Measurements from ENCODE around the gene DYNC1LI1. TPM values are rescaled to one million over a fixed set of nuclear protein-coding genes. Genes with fewer than 3 reads are reported as not detected.

The DYNC1LI1 gene
- total and polyA plus RNA-seq, 2 donors (not counting 1 experiment from before 2014, with no cell fraction given), result 15.0 to 38.8 TPM

GRCh38 chr3:32562640-32563039, 8.0 kb downstream of the DYNC1LI1 start:
- no peak overlapping the region for H3K4me3 Mint-ChIP-seq
- ChIA-PET POLR2A (no interaction called here), CTCF (no interaction called here)
- intact Hi-C loops (cut with micrococcal nuclease), result no loop called here
- no peak for ATAC-seq (ENCODE audit: low read depth)
- H3K27me3 Mint-ChIP-seq, result no peaks in the 10 kb centered on the region
- Histone ChIP-seq H2AFZ (ENCODE audit: insufficient read depth, low read depth, low read length, poor library complexity, severe bottlenecking) (no peak overlapping the region), H3K27me3 (replicated peaks in 1 of 4; ENCODE audit: control extremely low read depth in 1 of 4, control insufficient read depth in 3 of 4, insufficient read depth in 4 of 4, low read length in 3 of 4) (no peaks in the 10 kb centered on the region), H3K4me3 (ENCODE audit: control extremely low read depth in 1 of 5, extremely low read depth in 1 of 5, insufficient read depth in 1 of 5, low read depth in 2 of 5, low read length in 4 of 5) (no peak overlapping the region), H3K79me2 (ENCODE audit: control insufficient read depth, insufficient read depth, low read length) (peaks cover 100% of the 10 kb centered on the region), H3K36me3 (replicated peaks in 1 of 2; ENCODE audit: control extremely low read depth in 1 of 2, control insufficient read depth in 1 of 2, extremely low read depth in 1 of 2, insufficient read depth in 2 of 2, low read length in 1 of 2) (peaks cover 3 to 10% of the 10 kb centered on the region in 2 experiments), H3K4me2 (replicated peaks; ENCODE audit: low read depth, low read length, poor library complexity, severe bottlenecking) (no peak overlapping the region), H3K9me3 (ENCODE audit: control extremely low read depth in 1 of 3, control insufficient read depth in 2 of 3, insufficient read depth in 1 of 3, low read length in 2 of 3) (no peaks in the 10 kb centered on the region), H3K27ac (ENCODE audit: low read length in 2 of 2) (no peak overlapping the region), H4K20me1 (ENCODE audit: control insufficient read depth, insufficient read depth, low read length, poor library complexity, severe bottlenecking) (peaks cover 45% of the 10 kb centered on the region), H3K4me1 (ENCODE audit: control insufficient read depth in 2 of 2, insufficient read depth in 2 of 2, low read length in 2 of 2) (no peaks in the 10 kb centered on the region), H3K9ac (ENCODE audit: low read length) (no peak overlapping the region)
- TF ChIP-seq EZH2 (IDR thresholded peaks at IDR 0.05; ENCODE audit: borderline replicate concordance, insufficient read depth, low read depth, low read length, poor library complexity, severe bottlenecking), result no peak
- TF ChIP-seq CTCF (IDR thresholded peaks at IDR 0.05), result no peak
- no peaks in the 10 kb centered on the region for H3K9me3 Mint-ChIP-seq (ENCODE audit: insufficient read depth)
- peaks cover 18% of the 10 kb centered on the region for H3K4me1 Mint-ChIP-seq
- no peak for DNase-seq
- WGBS (ENCODE audit: insufficient coverage), result 77% methylated on average over 4 of the region's 7 CpGs
- no peak overlapping the region for H3K27ac Mint-ChIP-seq

- ChIA-PET CTCF (no interaction called here), POLR2A (no interaction called here)
- no peak overlapping the region for H3K9ac ChIP-seq (ENCODE audit: low read length)
- Mint-ChIP-seq H3K4me3 (no peak overlapping the region), H3K9me3 (ENCODE audit: insufficient read depth) (no peaks in the 10 kb centered on the region), H3K27me3 (no peaks in the 10 kb centered on the region), H3K27ac (no peak overlapping the region), H3K4me1 (peaks cover 36% of the 10 kb centered on the region)
- no peaks in the 10 kb centered on the region for H3K9me3 ChIP-seq (ENCODE audit: control extremely low read depth in 1 of 3, control insufficient read depth in 2 of 3, insufficient read depth in 1 of 3, low read length in 2 of 3)
- ATAC-seq (ENCODE audit: low read depth), result no peak
- intact Hi-C loops (cut with micrococcal nuclease), result no loop called here
- peaks cover 96% of the 10 kb centered on the region for H3K79me2 ChIP-seq (ENCODE audit: control insufficient read depth, insufficient read depth, low read length)
- no peak overlapping the region for H3K27ac ChIP-seq (ENCODE audit: low read length in 2 of 2)
- DNase-seq, result no peak
- no peak overlapping the region for H3K4me3 ChIP-seq (ENCODE audit: control extremely low read depth in 1 of 5, extremely low read depth in 1 of 5, insufficient read depth in 1 of 5, low read depth in 2 of 5, low read length in 4 of 5)
- no peaks in the 10 kb centered on the region for H3K27me3 ChIP-seq (replicated peaks in 1 of 4; ENCODE audit: control extremely low read depth in 1 of 4, control insufficient read depth in 3 of 4, insufficient read depth in 4 of 4, low read length in 3 of 4)
- H4K20me1 ChIP-seq (ENCODE audit: control insufficient read depth, insufficient read depth, low read length, poor library complexity, severe bottlenecking), result peaks cover 44% of the 10 kb centered on the region
- H3K36me3 ChIP-seq (replicated peaks in 1 of 2; ENCODE audit: control extremely low read depth in 1 of 2, control insufficient read depth in 1 of 2, extremely low read depth in 1 of 2, insufficient read depth in 2 of 2, low read length in 1 of 2), result no peaks in the 10 kb centered on the region
- no CpG with 5 or more reads among the region's 3 CpGs for WGBS (ENCODE audit: insufficient coverage)
- H3K4me1 ChIP-seq (ENCODE audit: control insufficient read depth in 2 of 2, insufficient read depth in 2 of 2, low read length in 2 of 2), result peaks cover 9 to 15% of the 10 kb centered on the region in 2 donors
- no peak overlapping the region for H3K4me2 ChIP-seq (replicated peaks; ENCODE audit: low read depth, low read length, poor library complexity, severe bottlenecking)
- H2AFZ ChIP-seq (ENCODE audit: insufficient read depth, low read depth, low read length, poor library complexity, severe bottlenecking), result no peak overlapping the region
- no peak for TF ChIP-seq EZH2 (IDR thresholded peaks at IDR 0.05; ENCODE audit: borderline replicate concordance, insufficient read depth, low read depth, low read length, poor library complexity, severe bottlenecking)
- TF ChIP-seq CTCF (IDR thresholded peaks at IDR 0.05), result no peak
Observed at GRCh38 chr3:32557640-32558352, 12.9 kb downstream of the DYNC1LI1 start.

Data from B cell (primary cell).